K562 (cell line): ENCODE measurements around the gene FITM1. TPM values are rescaled to one million over a fixed set of nuclear protein-coding genes. Genes with fewer than 3 reads are reported as not detected.

Source experiments
- ASH1L ChIP-seq: fragments of 450-650 bp; IDR thresholded peaks from 2 replicates; pipeline ENCODE4 v1.6.1; 2018; ENCODE audit warnings: borderline replicate concordance, mild to moderate bottlenecking, low read depth; ENCODE audit not compliant: partially characterized antibody
- BACH1 ChIP-seq: fragments of 200-800 bp; sonication (Bioruptor generic); IDR thresholded peaks from 2 replicates; pipeline ENCODE4 v1.6.1; 2016; ENCODE audit warnings: missing genetic modification characterization, missing compliant biosample characterization
- CREB1 ChIP-seq, 2 experiments: sonication (generic) in 1 of 2; formaldehyde crosslinking in 1 of 2; IDR thresholded peaks; 2 replicates each; pipeline versions ENCODE4 v1.6.1 to v1.8.0; 2012 to 2022; ENCODE audit warnings: inconsistent platforms in 1 of 2, mild to moderate bottlenecking in 1 of 2, missing genetic modification reagents in 1 of 2, moderate library complexity in 1 of 2
- DPF2 ChIP-seq: fragments of 450-650 bp; IDR thresholded peaks from 2 replicates; pipeline ENCODE4 v1.6.1; 2016
- HDAC6 ChIP-seq: IDR thresholded peaks from 2 replicates; pipeline ENCODE4 v1.6.1; 2012; ENCODE audit warnings: low read depth, mild to moderate bottlenecking, control low read depth, inconsistent platforms, low read length, moderate library complexity
- HDAC8 ChIP-seq: fragments of 450-650 bp; IDR thresholded peaks from 2 replicates; pipeline ENCODE4 v1.6.1; 2016; ENCODE audit warnings: mild to moderate bottlenecking, missing genetic modification characterization, moderate library complexity, missing compliant biosample characterization
- ILF3 ChIP-seq: fragments of 450-650 bp; IDR thresholded peaks from 2 replicates; pipeline ENCODE4 v1.6.1; 2018; ENCODE audit warnings: antibody characterized with exemption, mild to moderate bottlenecking, moderate library complexity, borderline replicate concordance
- LARP7 ChIP-seq: fragments of 450-650 bp; IDR thresholded peaks from 2 replicates; pipeline ENCODE4 v1.6.1; 2016
- MYC ChIP-seq, 2 experiments: fragments of 250-450 bp in 1 of 2; sonication (Bioruptor Pico) in 1 of 2; IDR thresholded peaks; 2 replicates each; pipeline versions ENCODE4 v1.5.1 to v1.6.1; 2012 to 2021; ENCODE audit warnings: low read depth in 2 of 2, borderline replicate concordance in 1 of 2, improper control_type of control experiment in 1 of 2, low read length in 1 of 2, mild to moderate bottlenecking in 1 of 2, moderate library complexity in 1 of 2
- NR4A1 ChIP-seq, 2 experiments: fragments of 250-450 bp in 1 of 2; fragments of 450-650 bp in 1 of 2; sonication (Bioruptor Pico) in 1 of 2; IDR thresholded peaks; 2 replicates each; pipeline versions ENCODE4 v1.4.0 to v1.6.1; 2016 to 2020; ENCODE audit warnings: mild to moderate bottlenecking in 2 of 2, missing compliant biosample characterization in 1 of 2, missing genetic modification characterization in 1 of 2, moderate library complexity in 1 of 2
- PPARD ChIP-seq: fragments of 250-450 bp; sonication (Bioruptor Pico); IDR thresholded peaks from 2 replicates; pipeline ENCODE4 v1.8.0; 2022; ENCODE audit warnings: inconsistent platforms, mild to moderate bottlenecking, moderate library complexity
- SMARCA4 ChIP-seq: fragments of 450-650 bp; IDR thresholded peaks from 2 replicates; pipeline ENCODE4 v1.6.1; 2016
- ZFPM2 ChIP-seq: fragments of 250-450 bp; sonication (Bioruptor Pico); IDR thresholded peaks from 2 replicates; pipeline ENCODE4 v1.5.1; 2022; ENCODE audit warnings: mild to moderate bottlenecking
- ZNF134 ChIP-seq: fragments of 250-450 bp; sonication (Bioruptor Pico); conservative IDR thresholded peaks from 2 replicates; pipeline ENCODE4 v1.4.0; 2020
- ZNF431 ChIP-seq: sonication (generic); formaldehyde crosslinking; IDR thresholded peaks from 2 replicates; pipeline ENCODE4 v1.8.0; 2022; ENCODE audit warnings: mild to moderate bottlenecking, missing genetic modification reagents
- ZNF551 ChIP-seq: fragments of 250-450 bp; sonication (Bioruptor Pico); IDR thresholded peaks from 2 replicates; pipeline ENCODE4 v1.5.0; 2021; ENCODE audit warnings: mild to moderate bottlenecking, moderate library complexity
- ZNF75A ChIP-seq: fragments of 450-650 bp; formaldehyde crosslinking; IDR thresholded peaks from 2 replicates; pipeline ENCODE4 v1.4.0; 2020; ENCODE audit warnings: mild to moderate bottlenecking
- polyA plus RNA-seq, 8 experiments: library from polyadenylated mRNA; depleted of rRNA in 4 of 8; stranded (reverse) in 5 of 8; unstranded in 3 of 8; fragments of >200 nt; fragmentation: Nextera tagmentation in 2 of 8; fragmentation: Illumina TruSeq in 1 of 8; extraction: Ambion mirVana in 2 of 8; extraction: Trizol in 1 of 8; gene quantifications; 2 replicates each; pipeline versions ENCODE4 v1.2.1 to v1.2.3, GENCODE V29; 2011 to 2014; ENCODE audit warnings: inconsistent platforms in 1 of 8, missing spikeins in 1 of 8
- total RNA-seq, 7 experiments: library from RNA; depleted of rRNA in 6 of 7; stranded (reverse); fragments of >200 nt in 6 of 7; fragmentation: Illumina TruSeq in 2 of 7; extraction: Trizol in 2 of 7; gene quantifications; 2 replicates each; pipeline versions ENCODE4 v1.2.1 to v1.2.3, GENCODE V29; 2011 to 2021; ENCODE audit warnings: low replicate concordance in 1 of 7
- TF ChIP-seq, protein P1 (sequence below), 3 experiments: fragments of 200-800 bp in 1 of 3; sonication (Bioruptor generic) in 1 of 3; sonication (generic) in 1 of 3; formaldehyde crosslinking in 1 of 3; IDR thresholded peaks; 2 replicates each; pipeline versions ENCODE4 v1.6.1 to v1.8.0; 2016 to 2022; ENCODE audit warnings: mild to moderate bottlenecking in 2 of 3, missing compliant biosample characterization in 2 of 3, missing genetic modification characterization in 2 of 3, missing genetic modification reagents in 1 of 3
- TF ChIP-seq, protein P2 (sequence below): IDR thresholded peaks from 3 replicates; pipeline ENCODE4 v1.6.1; 2011; ENCODE audit warnings: borderline replicate concordance, mild to moderate bottlenecking; ENCODE audit not compliant: insufficient read length, insufficient read depth
- TF ChIP-seq, protein P3 (sequence below): fragments of 150-350 bp; IDR thresholded peaks from 2 replicates; pipeline ENCODE4 v1.6.1; 2014; ENCODE audit warnings: low read depth, mild to moderate bottlenecking, low read length, borderline replicate concordance
- TF ChIP-seq, protein P4 (sequence below): fragments of 450-650 bp; IDR thresholded peaks from 2 replicates; pipeline ENCODE4 v1.6.1; 2017; ENCODE audit warnings: mild to moderate bottlenecking, moderate library complexity

FITM1 gene
- total and polyA plus RNA-seq, 9 of the 15 experiments (the other 6 are each of a cell fraction or from before 2014, with no cell fraction given): 0.09 to 0.20 TPM; not detected in 7

DNA sequence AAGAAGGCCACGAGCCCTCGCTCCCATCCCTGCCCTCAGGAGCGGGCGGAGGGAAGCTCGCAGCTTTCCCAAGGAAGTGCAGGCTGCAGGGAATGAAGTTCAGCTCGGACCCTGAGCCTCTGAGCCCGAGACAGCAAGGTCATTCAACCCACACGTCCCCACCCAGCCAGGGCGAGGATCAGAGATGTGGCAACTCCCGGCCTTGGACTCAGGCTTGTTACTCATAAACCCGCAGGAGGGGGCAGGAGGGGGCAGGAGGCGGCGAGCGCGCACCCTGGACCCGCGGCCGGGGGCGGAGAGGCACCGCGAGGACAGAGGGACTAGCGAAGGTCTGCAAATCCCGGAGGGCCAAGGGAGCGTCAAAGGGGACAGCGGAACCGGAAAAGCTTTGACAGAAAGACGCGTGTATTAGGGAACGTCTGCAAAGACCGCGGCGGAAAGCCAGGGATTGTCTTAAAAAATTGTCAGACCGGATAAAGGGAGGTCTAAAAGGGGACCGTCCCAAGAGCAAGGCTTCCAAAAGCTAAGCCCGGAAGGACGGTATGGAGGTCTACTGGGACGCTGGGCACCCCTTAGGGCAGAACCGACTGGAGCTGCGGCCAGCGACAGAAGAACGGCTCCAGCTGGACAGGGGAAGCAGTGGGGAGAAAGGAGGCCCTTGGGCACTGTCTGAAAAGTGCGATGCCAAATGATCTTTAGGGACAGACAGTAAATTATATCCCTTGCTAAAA lies 16.5 kb upstream of the FITM1 start (continued):
- TF ChIP-seq, protein P1, sequence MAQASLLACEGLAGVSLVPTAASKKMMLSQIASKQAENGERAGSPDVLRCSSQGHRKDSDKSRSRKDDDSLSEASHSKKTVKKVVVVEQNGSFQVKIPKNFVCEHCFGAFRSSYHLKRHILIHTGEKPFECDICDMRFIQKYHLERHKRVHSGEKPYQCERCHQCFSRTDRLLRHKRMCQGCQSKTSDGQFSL (CRISPR knock-in tag; IDR thresholded peaks at IDR 0.05): no peak
- TF ChIP-seq, protein P1 (tag; IDR thresholded peaks at IDR 0.05): no peak
- TF ChIP-seq ZNF431: no peak
- no peak for TF ChIP-seq ZFPM2 (CRISPR knock-in tag)
- TF ChIP-seq, protein P2, sequence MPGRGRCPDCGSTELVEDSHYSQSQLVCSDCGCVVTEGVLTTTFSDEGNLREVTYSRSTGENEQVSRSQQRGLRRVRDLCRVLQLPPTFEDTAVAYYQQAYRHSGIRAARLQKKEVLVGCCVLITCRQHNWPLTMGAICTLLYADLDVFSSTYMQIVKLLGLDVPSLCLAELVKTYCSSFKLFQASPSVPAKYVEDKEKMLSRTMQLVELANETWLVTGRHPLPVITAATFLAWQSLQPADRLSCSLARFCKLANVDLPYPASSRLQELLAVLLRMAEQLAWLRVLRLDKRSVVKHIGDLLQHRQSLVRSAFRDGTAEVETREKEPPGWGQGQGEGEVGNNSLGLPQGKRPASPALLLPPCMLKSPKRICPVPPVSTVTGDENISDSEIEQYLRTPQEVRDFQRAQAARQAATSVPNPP: no peak
- no peak for TF ChIP-seq HDAC8 (tag)
- no peak for TF ChIP-seq HDAC6
- TF ChIP-seq ZNF551: no peak
- no peak for TF ChIP-seq ZNF134 (CRISPR knock-in tag)
- TF ChIP-seq LARP7: no peak
- peak; percentile 26; the same call in 1 of the 2 replicates for TF ChIP-seq CREB1 (IDR thresholded peaks at IDR 0.05)
- no peak for TF ChIP-seq CREB1 (CRISPR knock-in tag; IDR thresholded peaks at IDR 0.05)
- TF ChIP-seq, protein P3, sequence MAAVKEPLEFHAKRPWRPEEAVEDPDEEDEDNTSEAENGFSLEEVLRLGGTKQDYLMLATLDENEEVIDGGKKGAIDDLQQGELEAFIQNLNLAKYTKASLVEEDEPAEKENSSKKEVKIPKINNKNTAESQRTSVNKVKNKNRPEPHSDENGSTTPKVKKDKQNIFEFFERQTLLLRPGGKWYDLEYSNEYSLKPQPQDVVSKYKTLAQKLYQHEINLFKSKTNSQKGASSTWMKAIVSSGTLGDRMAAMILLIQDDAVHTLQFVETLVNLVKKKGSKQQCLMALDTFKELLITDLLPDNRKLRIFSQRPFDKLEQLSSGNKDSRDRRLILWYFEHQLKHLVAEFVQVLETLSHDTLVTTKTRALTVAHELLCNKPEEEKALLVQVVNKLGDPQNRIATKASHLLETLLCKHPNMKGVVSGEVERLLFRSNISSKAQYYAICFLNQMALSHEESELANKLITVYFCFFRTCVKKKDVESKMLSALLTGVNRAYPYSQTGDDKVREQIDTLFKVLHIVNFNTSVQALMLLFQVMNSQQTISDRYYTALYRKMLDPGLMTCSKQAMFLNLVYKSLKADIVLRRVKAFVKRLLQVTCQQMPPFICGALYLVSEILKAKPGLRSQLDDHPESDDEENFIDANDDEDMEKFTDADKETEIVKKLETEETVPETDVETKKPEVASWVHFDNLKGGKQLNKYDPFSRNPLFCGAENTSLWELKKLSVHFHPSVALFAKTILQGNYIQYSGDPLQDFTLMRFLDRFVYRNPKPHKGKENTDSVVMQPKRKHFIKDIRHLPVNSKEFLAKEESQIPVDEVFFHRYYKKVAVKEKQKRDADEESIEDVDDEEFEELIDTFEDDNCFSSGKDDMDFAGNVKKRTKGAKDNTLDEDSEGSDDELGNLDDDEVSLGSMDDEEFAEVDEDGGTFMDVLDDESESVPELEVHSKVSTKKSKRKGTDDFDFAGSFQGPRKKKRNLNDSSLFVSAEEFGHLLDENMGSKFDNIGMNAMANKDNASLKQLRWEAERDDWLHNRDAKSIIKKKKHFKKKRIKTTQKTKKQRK: no peak
- no peak for TF ChIP-seq ZNF75A (CRISPR knock-in tag)
- TF ChIP-seq, protein P4, sequence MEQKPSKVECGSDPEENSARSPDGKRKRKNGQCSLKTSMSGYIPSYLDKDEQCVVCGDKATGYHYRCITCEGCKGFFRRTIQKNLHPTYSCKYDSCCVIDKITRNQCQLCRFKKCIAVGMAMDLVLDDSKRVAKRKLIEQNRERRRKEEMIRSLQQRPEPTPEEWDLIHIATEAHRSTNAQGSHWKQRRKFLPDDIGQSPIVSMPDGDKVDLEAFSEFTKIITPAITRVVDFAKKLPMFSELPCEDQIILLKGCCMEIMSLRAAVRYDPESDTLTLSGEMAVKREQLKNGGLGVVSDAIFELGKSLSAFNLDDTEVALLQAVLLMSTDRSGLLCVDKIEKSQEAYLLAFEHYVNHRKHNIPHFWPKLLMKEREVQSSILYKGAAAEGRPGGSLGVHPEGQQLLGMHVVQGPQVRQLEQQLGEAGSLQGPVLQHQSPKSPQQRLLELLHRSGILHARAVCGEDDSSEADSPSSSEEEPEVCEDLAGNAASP: no peak
- TF ChIP-seq PPARD (CRISPR knock-in tag): no peak
- TF ChIP-seq BACH1: no peak
- no peak for TF ChIP-seq MYC (IDR thresholded peaks at IDR 0.05; ENCODE audit: low read depth, low read length)
- no peak for TF ChIP-seq MYC (CRISPR knock-in tag; IDR thresholded peaks at IDR 0.05; ENCODE audit: borderline replicate concordance, low read depth)
- no peak for TF ChIP-seq ASH1L
- TF ChIP-seq NR4A1 (CRISPR knock-in tag; IDR thresholded peaks at IDR 0.05): no peak
- TF ChIP-seq NR4A1 (tag; IDR thresholded peaks at IDR 0.05): no peak
- TF ChIP-seq DPF2: peak; percentile 22
- no peak; the same call in 1 of the 2 replicates for TF ChIP-seq SMARCA4
- TF ChIP-seq ILF3: no peak
